ENCODE measurements around the gene RET. TPM values are rescaled to one million over a fixed set of nuclear protein-coding genes. Genes with fewer than 3 reads are reported as not detected.

RET gene
- total and polyA plus RNA-seq, 7 donors: 1.8 to 6.5 (median 3.9) TPM; not detected in 2

DNA sequence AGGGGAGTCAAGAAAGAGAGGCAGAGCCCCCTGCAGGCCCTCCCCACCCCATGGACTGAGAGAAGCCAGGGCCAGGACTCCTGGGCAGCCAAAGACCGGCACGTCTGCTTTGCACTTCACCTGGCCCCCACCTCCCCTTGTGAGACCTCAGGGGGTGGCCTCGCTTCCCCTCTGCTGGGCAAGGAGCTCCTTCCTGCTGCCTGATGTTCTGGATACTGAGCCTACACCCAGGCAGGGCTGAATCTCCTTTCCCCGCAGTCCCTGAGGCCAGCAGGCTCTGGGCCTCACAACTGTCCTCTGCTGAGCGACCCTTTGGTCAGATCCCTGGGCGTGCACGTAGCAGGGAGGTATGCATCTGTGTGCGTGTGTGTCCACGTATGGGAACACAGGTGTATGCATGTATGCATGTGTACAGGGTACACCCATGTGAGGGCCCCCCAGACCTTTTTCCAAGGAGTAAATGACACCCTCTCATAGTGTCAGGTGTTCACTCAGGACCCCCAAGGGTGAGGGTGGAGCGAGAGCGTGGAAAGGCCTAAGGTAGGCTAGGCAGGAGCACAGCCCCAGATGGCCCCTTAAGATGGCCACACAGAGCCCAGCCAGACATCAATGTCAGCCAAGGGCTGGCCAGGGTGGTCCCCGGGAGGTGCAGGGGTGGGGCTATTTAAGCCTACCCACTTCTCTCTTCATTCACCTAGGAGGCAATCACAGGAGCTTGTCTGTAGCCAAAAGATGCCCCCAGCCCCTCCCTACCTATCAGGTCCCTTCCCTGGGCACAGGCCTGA, 1.9 kb upstream of the RET start:
- Histone ChIP-seq H3K36me3 (no peaks in the 10 kb centered on the region), H3K27ac (no peak overlapping the region), H3K4me1 (peaks cover 0 to 17% (median 14%) of the 10 kb centered on the region in 4 donors), H3K9me3 (no peaks in the 10 kb centered on the region), H3K4me3 (no peak overlapping the region), H3K27me3 (peaks cover 12 to 60% (median 34%) of the 10 kb centered on the region in 3 donors)
- DNase-seq: no peak
- WGBS, 2 donors: 87 to 91% methylated on average over 12 of the region's 12 CpGs
- TF ChIP-seq POLR2AphosphoS5 (IDR thresholded peaks at IDR 0.05) (no peak), EP300 (IDR thresholded peaks at IDR 0.05) (no peak), POLR2A (IDR thresholded peaks at IDR 0.05) (no peak)
- TF ChIP-seq, protein P1, sequence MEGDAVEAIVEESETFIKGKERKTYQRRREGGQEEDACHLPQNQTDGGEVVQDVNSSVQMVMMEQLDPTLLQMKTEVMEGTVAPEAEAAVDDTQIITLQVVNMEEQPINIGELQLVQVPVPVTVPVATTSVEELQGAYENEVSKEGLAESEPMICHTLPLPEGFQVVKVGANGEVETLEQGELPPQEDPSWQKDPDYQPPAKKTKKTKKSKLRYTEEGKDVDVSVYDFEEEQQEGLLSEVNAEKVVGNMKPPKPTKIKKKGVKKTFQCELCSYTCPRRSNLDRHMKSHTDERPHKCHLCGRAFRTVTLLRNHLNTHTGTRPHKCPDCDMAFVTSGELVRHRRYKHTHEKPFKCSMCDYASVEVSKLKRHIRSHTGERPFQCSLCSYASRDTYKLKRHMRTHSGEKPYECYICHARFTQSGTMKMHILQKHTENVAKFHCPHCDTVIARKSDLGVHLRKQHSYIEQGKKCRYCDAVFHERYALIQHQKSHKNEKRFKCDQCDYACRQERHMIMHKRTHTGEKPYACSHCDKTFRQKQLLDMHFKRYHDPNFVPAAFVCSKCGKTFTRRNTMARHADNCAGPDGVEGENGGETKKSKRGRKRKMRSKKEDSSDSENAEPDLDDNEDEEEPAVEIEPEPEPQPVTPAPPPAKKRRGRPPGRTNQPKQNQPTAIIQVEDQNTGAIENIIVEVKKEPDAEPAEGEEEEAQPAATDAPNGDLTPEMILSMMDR (IDR thresholded peaks at IDR 0.05): no peak
- intact Hi-C loops (cut with DNase I): no loop called here

DNA sequence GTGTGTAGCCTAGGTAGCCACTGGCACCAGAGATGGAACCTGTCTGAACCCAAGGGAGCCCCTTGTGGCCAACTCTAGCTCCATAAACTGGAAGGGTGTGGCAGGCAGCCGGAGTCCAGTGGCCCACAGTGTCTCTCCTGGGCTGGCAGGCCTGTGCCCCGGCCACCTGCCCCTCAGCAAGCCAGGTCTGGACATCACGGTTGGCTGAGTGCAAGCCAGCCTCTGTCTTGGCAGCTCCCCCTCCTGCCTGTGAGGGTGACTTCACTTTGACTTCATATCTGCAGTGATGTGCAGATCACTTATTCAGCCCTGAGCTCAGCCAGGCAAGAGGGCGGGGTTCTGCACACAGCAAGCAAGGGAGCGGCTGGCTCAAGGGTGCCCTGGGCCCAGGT, 1.3 kb upstream of the RET start:
- no peak for TF ChIP-seq POLR2AphosphoS5 (IDR thresholded peaks at IDR 0.05)
- TF ChIP-seq, protein P1 (IDR thresholded peaks at IDR 0.05): no peak
- no peak for TF ChIP-seq POLR2A (IDR thresholded peaks at IDR 0.05)
- no peak for TF ChIP-seq EP300 (IDR thresholded peaks at IDR 0.05)
- no peak overlapping the region for H3K4me3 ChIP-seq
- H3K9me3 ChIP-seq: no peaks in the 10 kb centered on the region
- H3K27me3 ChIP-seq: peaks cover 12 to 65% (median 34%) of the 10 kb centered on the region in 3 donors
- no peaks in the 10 kb centered on the region for H3K36me3 ChIP-seq
- H3K27ac ChIP-seq: no peak overlapping the region
- 20 to 70% methylated on average over 5 of the region's 5 CpGs for WGBS, 2 donors
- DNase-seq: no peak
- intact Hi-C loops (cut with DNase I): no loop called here
- H3K4me1 ChIP-seq: peaks cover 0 to 17% (median 14%) of the 10 kb centered on the region in 4 donors

DNA sequence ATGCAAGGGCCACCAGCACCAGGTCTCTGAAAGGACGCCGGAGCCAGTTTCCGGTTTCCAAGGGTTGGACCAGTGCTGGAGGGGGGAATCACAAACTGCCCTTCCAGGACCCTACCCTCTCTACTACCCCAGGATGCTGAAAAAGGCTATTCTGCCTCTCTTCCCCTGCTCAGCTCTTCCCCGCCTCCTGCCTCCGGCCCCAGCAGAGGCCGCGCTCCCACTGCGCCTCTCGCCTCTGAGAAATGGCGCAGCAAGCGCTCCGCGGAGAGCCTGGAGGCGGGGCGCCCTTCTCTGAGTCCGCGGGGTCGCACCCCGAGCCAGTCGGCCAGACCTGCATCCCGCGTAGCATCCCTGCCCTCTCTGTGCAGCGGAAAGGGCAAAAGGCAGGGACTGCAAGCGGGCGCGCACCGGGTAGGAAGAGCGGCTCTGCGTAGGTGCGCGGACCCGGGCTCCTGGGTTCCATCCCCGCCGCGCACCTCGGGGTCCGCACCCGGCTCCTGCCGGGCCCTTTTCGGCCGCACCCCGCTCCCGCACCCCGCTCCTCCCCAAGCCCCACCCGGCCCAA, 476 bp upstream of the RET start:
- peak overlapping the region in 3 of 4 donors; percentile 37 to 56 (median 48) for H3K4me3 ChIP-seq
- WGBS, 2 donors: 2 to 3% methylated on average over 45 of the region's 45 CpGs
- H3K36me3 ChIP-seq: no peaks in the 10 kb centered on the region
- H3K9me3 ChIP-seq: no peaks in the 10 kb centered on the region
- H3K27me3 ChIP-seq: peaks cover 12 to 69% (median 34%) of the 10 kb centered on the region in 3 donors
- no peak for TF ChIP-seq POLR2A (IDR thresholded peaks at IDR 0.05)
- TF ChIP-seq, protein P1 (IDR thresholded peaks at IDR 0.05): no peak
- TF ChIP-seq EP300 (IDR thresholded peaks at IDR 0.05): no peak
- no peak for TF ChIP-seq POLR2AphosphoS5 (IDR thresholded peaks at IDR 0.05)
- intact Hi-C loops (cut with DNase I): no loop called here
- DNase-seq: no peak
- peaks cover 0 to 17% (median 14%) of the 10 kb centered on the region in 4 donors for H3K4me1 ChIP-seq
- H3K27ac ChIP-seq: no peak overlapping the region

DNA sequence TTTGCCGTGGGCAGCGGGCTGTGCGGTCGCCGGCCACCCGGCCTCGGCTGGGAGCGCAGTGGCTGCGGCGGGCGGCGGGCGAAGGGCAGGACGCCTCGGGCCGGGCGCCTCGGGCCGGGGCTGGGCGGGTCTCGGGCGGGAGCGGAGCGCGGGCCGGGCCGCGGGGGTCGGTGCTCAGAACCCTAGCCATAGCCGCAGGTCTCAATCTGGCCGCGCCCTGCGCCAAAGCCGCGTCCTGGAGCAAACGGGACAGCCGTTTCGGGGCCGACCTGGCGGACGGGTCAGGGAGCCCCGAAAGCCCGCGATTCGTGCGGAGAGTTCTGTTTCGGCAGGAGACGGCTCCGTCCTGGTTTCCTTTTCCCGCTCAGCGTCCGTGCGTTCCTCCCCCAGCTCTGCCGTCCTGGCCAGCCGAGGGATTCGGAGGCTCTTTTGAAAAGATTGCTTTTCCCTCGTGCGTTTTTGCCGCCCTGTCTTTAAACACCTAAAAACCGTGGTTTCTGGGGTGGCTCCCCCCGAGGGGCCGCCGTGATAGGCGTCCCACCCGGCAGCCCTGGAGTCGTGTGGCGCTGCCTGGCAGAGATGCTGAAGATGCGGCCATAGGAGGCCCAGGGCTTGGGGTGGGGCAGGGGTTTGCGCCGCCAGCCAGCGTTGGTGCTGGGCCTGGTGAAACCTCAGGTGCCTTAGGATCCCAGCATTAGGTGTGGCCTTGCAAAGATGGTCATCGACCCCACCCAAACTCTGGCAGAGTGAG, 727 bp downstream of the RET start:
- Histone ChIP-seq H3K27me3 (peaks cover 12 to 69% (median 34%) of the 10 kb centered on the region in 3 donors), H3K9me3 (no peaks in the 10 kb centered on the region), H3K36me3 (no peaks in the 10 kb centered on the region), H3K4me1 (peaks cover 0 to 17% (median 14%) of the 10 kb centered on the region in 4 donors), H3K4me3 (peak overlapping the region; percentile 10 to 56 (median 42)), H3K27ac (no peak overlapping the region)
- WGBS, 2 donors: 3 to 8% methylated on average over 72 of the region's 72 CpGs
- TF ChIP-seq EP300 (IDR thresholded peaks at IDR 0.05) (no peak), POLR2A (IDR thresholded peaks at IDR 0.05) (no peak), POLR2AphosphoS5 (IDR thresholded peaks at IDR 0.05) (no peak)
- TF ChIP-seq, protein P1 (IDR thresholded peaks at IDR 0.05): no peak
- intact Hi-C loops (cut with DNase I): no loop called here
- no peak for DNase-seq

Data from sigmoid colon (tissue), 7 donors.